Stimulated activated CD4-positive, alpha-beta T cell treated with anti-CD3 and anti-CD28 coated beads, TNF-alpha, amount 100 ng/mL, for 24 hours (primary cell): ENCODE data around the gene NAT9.

Source experiments
- DNase-seq, 3 experiments: peaks; one replicate each; pipeline ENCODE4 v3.0.0-alpha.2; 2020; ENCODE audit warnings: low read depth in 3 of 3

Gene NAT9

GRCh38 chr17:74805591-74805991 is 29.4 kb upstream of the NAT9 start:
- DNase-seq: no peak

GRCh38 chr17:74804683-74805082 is 28.5 kb upstream of the NAT9 start:
- DNase-seq: no peak

- DNase-seq: no peak
Measured at GRCh38 chr17:74803971-74804370, 27.8 kb upstream of the NAT9 start.

GRCh38 chr17:74803388-74803930 is 27.3 kb upstream of the NAT9 start:
- no peak for DNase-seq

GRCh38 chr17:74801896-74802295 is 25.8 kb upstream of the NAT9 start:
- no peak for DNase-seq

GRCh38 chr17:74800531-74800930 is 24.4 kb upstream of the NAT9 start:
- DNase-seq: no peak

GRCh38 chr17:74799097-74799496 is 23.0 kb upstream of the NAT9 start:
- DNase-seq: no peak

GRCh38 chr17:74798239-74798707 is 22.1 kb upstream of the NAT9 start:
- DNase-seq: no peak

- DNase-seq: no peak
Measured at GRCh38 chr17:74797824-74798223, 21.7 kb upstream of the NAT9 start.

GRCh38 chr17:74796866-74797265 is 20.7 kb upstream of the NAT9 start:
- DNase-seq: no peak

GRCh38 chr17:74796211-74796610 is 20.1 kb upstream of the NAT9 start:
- DNase-seq: no peak

GRCh38 chr17:74795327-74796020 is 19.3 kb upstream of the NAT9 start:
- no peak for DNase-seq

GRCh38 chr17:74792586-74793105 is 16.5 kb upstream of the NAT9 start:
- DNase-seq: no peak

GRCh38 chr17:74790161-74791058 is 14.3 kb upstream of the NAT9 start:
- DNase-seq: no peak

- DNase-seq: no peak
Measured at GRCh38 chr17:74786431-74787055, 10.4 kb upstream of the NAT9 start.

GRCh38 chr17:74785981-74786360 is 9.8 kb upstream of the NAT9 start:
- DNase-seq: no peak

GRCh38 chr17:74785096-74785980 is 9.2 kb upstream of the NAT9 start:
- peak in 1 of 3 experiments; percentile 39 for DNase-seq

GRCh38 chr17:74784125-74784810 is 8.1 kb upstream of the NAT9 start:
- DNase-seq: no peak

- DNase-seq: no peak
Measured at GRCh38 chr17:74782571-74782970, 6.4 kb upstream of the NAT9 start.
